Measurements from ENCODE around the gene FZD7. TPM values are rescaled to one million over a fixed set of nuclear protein-coding genes. Genes with fewer than 3 reads are reported as not detected.

FZD7 gene
- total RNA-seq, 1 experiment from 2014 or later: 41.4 TPM

GRCh38 chr2:202009019-202009481 lies 24.6 kb upstream of the FZD7 start:
- H3K36me3 ChIP-seq (ENCODE audit: control insufficient read depth, insufficient read depth, low read length): no peaks in the 10 kb centered on the region
- no peak overlapping the region for H3K4me3 Mint-ChIP-seq (ENCODE audit: unreplicated experiment)
- CTCF ChIA-PET: no interaction called here
- H3K9me3 Mint-ChIP-seq (ENCODE audit: unreplicated experiment): no peaks in the 10 kb centered on the region
- no peaks in the 10 kb centered on the region for H3K36me3 Mint-ChIP-seq (ENCODE audit: insufficient read depth, unreplicated experiment)
- no TSS peak for BruUV-seq (replicated peaks)
- DNase-seq: no peak
- TF ChIP-seq CTCF (IDR thresholded peaks at IDR 0.05; ENCODE audit: insufficient read depth in 1 of 2, low read depth in 1 of 2, low read length in 1 of 2, severe bottlenecking in 1 of 2, unreplicated experiment in 1 of 2): no peak
- H3K9me3 ChIP-seq: no peaks in the 10 kb centered on the region
- peaks cover 3% of the 10 kb centered on the region for H3K4me1 Mint-ChIP-seq (ENCODE audit: low read depth, unreplicated experiment)
- no peak overlapping the region for H3K27ac Mint-ChIP-seq (ENCODE audit: unreplicated experiment)
- POLR2A ChIA-PET: no interaction called here
- intact Hi-C loops (cut with micrococcal nuclease; ENCODE audit: unreplicated experiment): no loop called here
- H3K4me3 ChIP-seq (ENCODE audit: low read depth, low read length): no peak overlapping the region
- H3K27me3 Mint-ChIP-seq (ENCODE audit: insufficient read depth, unreplicated experiment): peaks cover 2% of the 10 kb centered on the region
- no peaks in the 10 kb centered on the region for H3K27me3 ChIP-seq (replicated peaks; ENCODE audit: control insufficient read depth, insufficient read depth, low read length)
- no peaks in the 10 kb centered on the region for H3K4me1 ChIP-seq

DNA sequence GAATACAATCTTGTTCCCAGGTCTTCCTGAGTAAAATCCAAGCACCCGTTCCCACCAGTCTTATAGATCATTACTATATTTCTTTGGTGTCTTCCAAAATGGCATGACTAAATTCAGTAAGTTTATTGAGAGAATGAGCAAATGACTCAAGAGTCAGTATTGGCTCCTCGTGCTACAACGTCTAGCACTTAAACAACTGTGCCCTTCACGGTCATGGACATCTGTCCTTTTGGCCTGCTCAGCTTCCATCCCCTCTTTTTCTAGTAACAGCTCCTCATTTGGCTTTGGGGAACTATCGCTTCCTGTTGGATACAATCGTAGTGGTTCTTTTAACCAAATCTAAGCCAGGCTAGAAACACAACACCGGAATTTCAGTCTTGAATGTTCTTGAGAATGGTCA lies 24.1 kb upstream of the FZD7 start:
- intact Hi-C loops (cut with micrococcal nuclease; ENCODE audit: unreplicated experiment): no loop called here
- Mint-ChIP-seq H3K36me3 (ENCODE audit: insufficient read depth, unreplicated experiment) (no peaks in the 10 kb centered on the region), H3K4me3 (ENCODE audit: unreplicated experiment) (no peak overlapping the region), H3K27ac (ENCODE audit: unreplicated experiment) (no peak overlapping the region), H3K4me1 (ENCODE audit: low read depth, unreplicated experiment) (peaks cover 6% of the 10 kb centered on the region), H3K27me3 (ENCODE audit: insufficient read depth, unreplicated experiment) (peaks cover 2% of the 10 kb centered on the region), H3K9me3 (ENCODE audit: unreplicated experiment) (no peaks in the 10 kb centered on the region)
- no peaks in the 10 kb centered on the region for H3K4me1 ChIP-seq
- CTCF ChIA-PET: no interaction called here
- POLR2A ChIA-PET: no interaction called here
- BruUV-seq (replicated peaks): no TSS peak
- H3K27me3 ChIP-seq (replicated peaks; ENCODE audit: control insufficient read depth, insufficient read depth, low read length): no peaks in the 10 kb centered on the region
- no peaks in the 10 kb centered on the region for H3K36me3 ChIP-seq (ENCODE audit: control insufficient read depth, insufficient read depth, low read length)
- no peaks in the 10 kb centered on the region for H3K9me3 ChIP-seq
- H3K4me3 ChIP-seq (ENCODE audit: low read depth, low read length): no peak overlapping the region
- DNase-seq: no peak
- no peak for TF ChIP-seq CTCF (IDR thresholded peaks at IDR 0.05; ENCODE audit: insufficient read depth in 1 of 2, low read depth in 1 of 2, low read length in 1 of 2, severe bottlenecking in 1 of 2, unreplicated experiment in 1 of 2)

- TF ChIP-seq CTCF (IDR thresholded peaks at IDR 0.05; ENCODE audit: insufficient read depth in 1 of 2, low read depth in 1 of 2, low read length in 1 of 2, severe bottlenecking in 1 of 2, unreplicated experiment in 1 of 2): no peak
- Mint-ChIP-seq H3K27me3 (ENCODE audit: insufficient read depth, unreplicated experiment) (peaks cover 2% of the 10 kb centered on the region), H3K27ac (ENCODE audit: unreplicated experiment) (no peak overlapping the region), H3K4me3 (ENCODE audit: unreplicated experiment) (no peak overlapping the region), H3K36me3 (ENCODE audit: insufficient read depth, unreplicated experiment) (no peaks in the 10 kb centered on the region), H3K4me1 (ENCODE audit: low read depth, unreplicated experiment) (peaks cover 6% of the 10 kb centered on the region), H3K9me3 (ENCODE audit: unreplicated experiment) (no peaks in the 10 kb centered on the region)
- Histone ChIP-seq H3K4me1 (no peaks in the 10 kb centered on the region), H3K9me3 (no peaks in the 10 kb centered on the region), H3K36me3 (ENCODE audit: control insufficient read depth, insufficient read depth, low read length) (no peaks in the 10 kb centered on the region), H3K27me3 (replicated peaks; ENCODE audit: control insufficient read depth, insufficient read depth, low read length) (no peaks in the 10 kb centered on the region), H3K4me3 (ENCODE audit: low read depth, low read length) (no peak overlapping the region)
- no TSS peak for BruUV-seq (replicated peaks)
- intact Hi-C loops (cut with micrococcal nuclease; ENCODE audit: unreplicated experiment): no loop called here
- CTCF ChIA-PET: interaction anchor here (1.1 kb wide), 1 partner anchor 154 kb away, joined by 3 read pairs; no protein-coding TSS in a partner anchor
- no peak for DNase-seq
- POLR2A ChIA-PET: no interaction called here
Measured at GRCh38 chr2:202014318-202014717, 19.3 kb upstream of the FZD7 start.

Data from Caco-2 (cell line).